HL-60 (cell line): ENCODE measurements around the gene C20orf204. TPM values are rescaled to one million over a fixed set of nuclear protein-coding genes. Genes with fewer than 3 reads are reported as not detected.
"Not testable (repeated sequence)": the region's sequence is repeated elsewhere in the genome, so short reads cannot be mapped to it uniquely, and the experiment has no call there.

ENCODE experiments used
- DNase-seq, 2 experiments: peaks; one replicate each; pipeline ENCODE4 v3.0.0-alpha.2; 2010 to 2020; ENCODE audit warnings: low read depth in 1 of 2, low spot score in 1 of 2
- H3K27ac ChIP-seq: fragments of 250-450 bp; sonication (Bioruptor Pico); replicated peaks from 2 replicates; pipeline ENCODE4 v1.5.1; 2020; ENCODE audit warnings: mild to moderate bottlenecking, moderate library complexity
- H3K27me3 ChIP-seq: fragments of 250-450 bp; sonication (Bioruptor Pico); 2 replicates; pipeline ENCODE4 v1.5.1; 2021; ENCODE audit warnings: mild to moderate bottlenecking, moderate library complexity; ENCODE audit not compliant: insufficient read depth, poor library complexity, severe bottlenecking
- H3K4me3 ChIP-seq: replicated peaks from 2 replicates; pipeline ENCODE4 v1.5.1; 2011; ENCODE audit warnings: mild to moderate bottlenecking, control low read depth, low read length; ENCODE audit not compliant: insufficient read depth
- CTCF ChIP-seq: IDR thresholded peaks from one replicate; pipeline ENCODE4 v1.5.1; 2011; ENCODE audit warnings: low read length, control low read depth, inconsistent platforms; ENCODE audit not compliant: insufficient read depth
- GABPA ChIP-seq: IDR thresholded peaks from 2 replicates; pipeline ENCODE4 v1.6.1; 2012; ENCODE audit warnings: low read depth
- POLR2AphosphoS5 ChIP-seq: IDR thresholded peaks from 2 replicates; pipeline ENCODE4 v1.6.1; 2012; ENCODE audit warnings: low read depth
- SPI1 ChIP-seq: IDR thresholded peaks from 2 replicates; pipeline ENCODE4 v1.6.1; 2012; ENCODE audit warnings: low read depth, mild to moderate bottlenecking, borderline replicate concordance
- microRNA-seq: library from miRNA; unstranded; fragments of <30 nt; microRNA quantifications from one replicate; pipeline ENCODE4, GENCODE V29; 2018
- TF ChIP-seq, protein P1 (sequence below): IDR thresholded peaks from 2 replicates; pipeline ENCODE4 v1.6.1; 2012; ENCODE audit warnings: low read depth; ENCODE audit not compliant: insufficient replicate concordance

The C20orf204 gene

DNA sequence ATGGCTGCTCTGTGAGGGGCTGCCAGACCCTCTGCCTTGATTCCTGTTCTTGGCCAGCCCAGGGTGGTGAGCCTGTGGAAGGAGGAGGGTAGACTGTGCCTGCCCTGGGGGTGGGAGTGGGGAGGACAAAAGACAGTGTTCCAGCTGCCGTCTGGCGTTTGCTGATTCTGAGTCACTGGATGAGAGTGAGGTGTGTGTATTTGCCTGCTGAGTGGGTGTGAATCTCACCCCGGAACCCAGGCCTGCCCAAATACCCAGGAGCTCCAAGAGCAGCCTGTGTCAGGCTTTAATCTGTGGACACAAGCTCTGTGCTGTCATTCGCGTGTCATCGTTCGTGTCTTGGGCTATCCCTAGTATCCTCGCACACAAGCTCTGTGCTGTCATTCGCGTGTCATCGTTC lies 50.8 kb downstream of the C20orf204 start:
- H3K4me3 ChIP-seq, result no peak overlapping the region
- TF ChIP-seq SPI1 (no peak), CTCF (no peak), POLR2AphosphoS5 (no peak), GABPA (no peak)
- TF ChIP-seq, protein P1, sequence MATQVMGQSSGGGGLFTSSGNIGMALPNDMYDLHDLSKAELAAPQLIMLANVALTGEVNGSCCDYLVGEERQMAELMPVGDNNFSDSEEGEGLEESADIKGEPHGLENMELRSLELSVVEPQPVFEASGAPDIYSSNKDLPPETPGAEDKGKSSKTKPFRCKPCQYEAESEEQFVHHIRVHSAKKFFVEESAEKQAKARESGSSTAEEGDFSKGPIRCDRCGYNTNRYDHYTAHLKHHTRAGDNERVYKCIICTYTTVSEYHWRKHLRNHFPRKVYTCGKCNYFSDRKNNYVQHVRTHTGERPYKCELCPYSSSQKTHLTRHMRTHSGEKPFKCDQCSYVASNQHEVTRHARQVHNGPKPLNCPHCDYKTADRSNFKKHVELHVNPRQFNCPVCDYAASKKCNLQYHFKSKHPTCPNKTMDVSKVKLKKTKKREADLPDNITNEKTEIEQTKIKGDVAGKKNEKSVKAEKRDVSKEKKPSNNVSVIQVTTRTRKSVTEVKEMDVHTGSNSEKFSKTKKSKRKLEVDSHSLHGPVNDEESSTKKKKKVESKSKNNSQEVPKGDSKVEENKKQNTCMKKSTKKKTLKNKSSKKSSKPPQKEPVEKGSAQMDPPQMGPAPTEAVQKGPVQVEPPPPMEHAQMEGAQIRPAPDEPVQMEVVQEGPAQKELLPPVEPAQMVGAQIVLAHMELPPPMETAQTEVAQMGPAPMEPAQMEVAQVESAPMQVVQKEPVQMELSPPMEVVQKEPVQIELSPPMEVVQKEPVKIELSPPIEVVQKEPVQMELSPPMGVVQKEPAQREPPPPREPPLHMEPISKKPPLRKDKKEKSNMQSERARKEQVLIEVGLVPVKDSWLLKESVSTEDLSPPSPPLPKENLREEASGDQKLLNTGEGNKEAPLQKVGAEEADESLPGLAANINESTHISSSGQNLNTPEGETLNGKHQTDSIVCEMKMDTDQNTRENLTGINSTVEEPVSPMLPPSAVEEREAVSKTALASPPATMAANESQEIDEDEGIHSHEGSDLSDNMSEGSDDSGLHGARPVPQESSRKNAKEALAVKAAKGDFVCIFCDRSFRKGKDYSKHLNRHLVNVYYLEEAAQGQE, result no peak
- no peak for DNase-seq
- H3K27me3 ChIP-seq, result no peaks in the 10 kb centered on the region
- no peak overlapping the region for H3K27ac ChIP-seq

- H3K4me3 ChIP-seq, H3K27ac ChIP-seq, DNase-seq, H3K27me3 ChIP-seq: not testable (repeated sequence)
Observed at GRCh38 chr20:64087226-64087825, 51.3 kb downstream of the C20orf204 start.

GRCh38 chr20:64088586-64088985 lies 52.6 kb downstream of the C20orf204 start:
- not testable (repeated sequence) for H3K27ac ChIP-seq, H3K4me3 ChIP-seq, H3K27me3 ChIP-seq, DNase-seq

Small RNA genes lying within 50 kb of the gene (microRNA-seq; reads per million reads assigned to microRNA genes)
- not detected for gene MIR6813
